ENCODE measurements around the gene LNX1.

LNX1 gene

GRCh38 chr4:53591372-53591892, at the start of gene LNX1:
Gene LNX1 (minus strand): TSS chr4:53591486. CDS start chr4:53574002, 17,484 bp downstream.
- DNase-seq, result no peak

GRCh38 chr4:53640576-53641453, 49.5 kb upstream of the LNX1 start:
- no peak for DNase-seq

- no peak for DNase-seq
These were observed 47.6 kb upstream of the LNX1 start for GRCh38 chr4:53638919-53639318.

- no peak for DNase-seq
These were observed 46.1 kb upstream of the LNX1 start for GRCh38 chr4:53637348-53637747.

- no peak for DNase-seq
These were observed 44.6 kb upstream of the LNX1 start for GRCh38 chr4:53635697-53636483.

GRCh38 chr4:53633608-53634007, 42.3 kb upstream of the LNX1 start:
- no peak for DNase-seq

- no peak for DNase-seq
These were observed 38.0 kb upstream of the LNX1 start for GRCh38 chr4:53629296-53629695.

GRCh38 chr4:53626491-53626890, 35.2 kb upstream of the LNX1 start:
- DNase-seq, result no peak

GRCh38 chr4:53625888-53626287, 34.6 kb upstream of the LNX1 start:
- no peak for DNase-seq

GRCh38 chr4:53622739-53623151, 31.5 kb upstream of the LNX1 start:
- DNase-seq, result no peak

GRCh38 chr4:53620956-53621355, 29.7 kb upstream of the LNX1 start:
- no peak for DNase-seq

- no peak for DNase-seq
These were observed 28.1 kb upstream of the LNX1 start for GRCh38 chr4:53619431-53619830.

GRCh38 chr4:53618321-53618720, 27.0 kb upstream of the LNX1 start:
- DNase-seq, result no peak

GRCh38 chr4:53617101-53617680, 25.9 kb upstream of the LNX1 start:
- DNase-seq, result no peak

- DNase-seq, result no peak
These were observed 24.9 kb upstream of the LNX1 start for GRCh38 chr4:53616219-53616618.

- no peak for DNase-seq
These were observed 23.3 kb upstream of the LNX1 start for GRCh38 chr4:53614591-53614990.

GRCh38 chr4:53613428-53613827, 22.1 kb upstream of the LNX1 start:
- DNase-seq, result no peak

GRCh38 chr4:53608649-53609048, 17.4 kb upstream of the LNX1 start:
- DNase-seq, result no peak

GRCh38 chr4:53608242-53608641, 17.0 kb upstream of the LNX1 start:
- DNase-seq, result no peak

GRCh38 chr4:53605783-53606182, 14.5 kb upstream of the LNX1 start:
- no peak for DNase-seq

GRCh38 chr4:53602390-53602789, 11.1 kb upstream of the LNX1 start:
- DNase-seq, result no peak

GRCh38 chr4:53601251-53601764, 10.0 kb upstream of the LNX1 start:
- DNase-seq, result no peak

GRCh38 chr4:53599632-53600031, 8.3 kb upstream of the LNX1 start:
- DNase-seq, result no peak
